ENCODE results near the gene CREG2.
"Not testable (repeated sequence)": the region's sequence is repeated elsewhere in the genome, so short reads cannot be mapped to it uniquely, and the experiment has no call there.

The CREG2 gene

GRCh38 chr2:101342625-101343008 lies 44.7 kb downstream of the CREG2 start:
- DNase-seq = no peak

- DNase-seq = peak; percentile 75
These were observed 45.2 kb downstream of the CREG2 start for GRCh38 chr2:101341901-101342624.

- no peak for DNase-seq
These were observed 45.9 kb downstream of the CREG2 start for GRCh38 chr2:101341421-101341820.

GRCh38 chr2:101340141-101340551 lies 47.2 kb downstream of the CREG2 start:
- DNase-seq = peak; percentile 14

- DNase-seq = no peak
These were observed 47.9 kb downstream of the CREG2 start for GRCh38 chr2:101339266-101339880.

- peak; percentile 45 for DNase-seq
These were observed 49.4 kb downstream of the CREG2 start for GRCh38 chr2:101337877-101338276.

- DNase-seq = no peak
These were observed 54.2 kb downstream of the CREG2 start for GRCh38 chr2:101332885-101333766.

GRCh38 chr2:101331202-101331601 lies 56.1 kb downstream of the CREG2 start:
- no peak for DNase-seq

GRCh38 chr2:101330253-101330933 lies 56.9 kb downstream of the CREG2 start:
- DNase-seq = no peak

- no peak for DNase-seq
These were observed 58.3 kb downstream of the CREG2 start for GRCh38 chr2:101329026-101329425.

- DNase-seq = peak; percentile 73
These were observed 58.8 kb downstream of the CREG2 start for GRCh38 chr2:101328474-101329007.

- no peak for DNase-seq
These were observed 59.4 kb downstream of the CREG2 start for GRCh38 chr2:101327863-101328394.

GRCh38 chr2:101325425-101325824 lies 61.9 kb downstream of the CREG2 start:
- no peak for DNase-seq

- not testable (repeated sequence) for DNase-seq
These were observed 70.7 kb downstream of the CREG2 start for GRCh38 chr2:101316568-101316967.

- DNase-seq = no peak
These were observed 75.6 kb downstream of the CREG2 start for GRCh38 chr2:101311696-101312017.

- DNase-seq = no peak
These were observed 76.2 kb downstream of the CREG2 start for GRCh38 chr2:101310834-101311695.

- DNase-seq = no peak
These were observed 77.0 kb downstream of the CREG2 start for GRCh38 chr2:101310090-101310833.

GRCh38 chr2:101308432-101309210 lies 78.7 kb downstream of the CREG2 start, which contains the start of gene RNF149:
Gene RNF149, minus strand, starts transcription at chr2:101308701. Its CDS starts 113 bp downstream, at chr2:101308588.
- peak; percentile 89 for DNase-seq

- DNase-seq = no peak
These were observed 79.3 kb downstream of the CREG2 start for GRCh38 chr2:101307950-101308431.

Data from fibroblast of skin of abdomen (primary cell).